Measurements from ENCODE around the gene HELQ. TPM values are rescaled to one million over a fixed set of nuclear protein-coding genes. Genes with fewer than 3 reads are reported as not detected.

The HELQ gene
- total and polyA plus RNA-seq, 9 of the 15 experiments (the other 6 are each of a cell fraction or from before 2014, with no cell fraction given) = 3.5 to 15.2 (median 11.9) TPM

DNA sequence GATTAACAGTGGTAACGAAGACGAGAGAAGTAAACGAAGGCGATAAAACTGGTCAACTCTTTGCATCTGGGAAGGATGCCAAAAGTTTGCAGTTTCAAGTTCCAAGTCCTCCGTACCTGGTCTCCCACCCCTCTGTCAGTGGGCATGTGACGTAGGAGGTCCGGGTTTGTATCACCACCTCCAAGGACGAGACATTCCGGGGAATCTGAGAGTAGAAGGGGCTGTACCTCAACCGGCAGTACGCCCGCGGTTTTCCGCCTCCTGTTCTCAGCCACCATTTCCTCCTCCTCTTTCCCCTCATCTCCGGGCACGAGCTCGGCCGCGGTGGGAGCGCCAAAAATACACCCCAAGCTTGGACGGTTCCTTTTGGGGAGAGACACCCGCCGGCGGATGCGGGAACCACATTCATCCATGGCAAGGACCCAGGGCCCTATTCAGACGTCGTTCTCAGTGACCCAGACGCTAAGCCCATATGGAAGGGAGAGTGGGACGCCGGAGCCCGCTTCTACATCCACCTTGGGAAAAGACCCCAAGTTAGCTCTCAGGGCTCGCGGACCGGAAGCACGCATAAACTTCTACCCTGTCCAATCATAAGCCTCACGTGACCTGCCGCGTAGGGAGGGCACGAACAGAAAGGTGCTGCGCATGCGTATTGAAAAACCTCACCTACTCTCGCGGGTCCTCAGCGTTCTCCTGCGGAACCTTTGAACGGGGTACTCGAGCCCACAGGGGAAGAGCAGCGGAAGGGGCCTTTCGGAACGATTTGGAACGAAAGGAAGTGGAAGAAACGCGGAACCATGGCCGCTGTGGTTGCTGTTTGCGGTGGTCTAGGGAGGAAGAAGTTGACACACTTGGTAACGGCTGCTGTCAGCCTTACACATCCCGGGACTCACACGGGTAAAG lies at the start of gene HELQ, which contains the start of gene MRPS18C (continued):
- TF ChIP-seq ARID3B (CRISPR knock-in tag; IDR thresholded peaks at IDR 0.05; ENCODE audit: borderline replicate concordance) = no peak
- no peak for TF ChIP-seq ZNF561 (CRISPR knock-in tag; conservative IDR thresholded peaks at IDR 0.05)
- peak; percentile 89 for TF ChIP-seq EP400 (IDR thresholded peaks at IDR 0.05)
- no peak for TF ChIP-seq BRF1 (IDR thresholded peaks at IDR 0.05; ENCODE audit: borderline replicate concordance, extremely low read depth, insufficient read length)
- peak; percentile 97 for TF ChIP-seq ZC3H11A (IDR thresholded peaks at IDR 0.05; ENCODE audit: low read depth, low read length)
- no peak for TF ChIP-seq MTA2 (IDR thresholded peaks at IDR 0.05; ENCODE audit: low read depth)
- TF ChIP-seq, protein P1, sequence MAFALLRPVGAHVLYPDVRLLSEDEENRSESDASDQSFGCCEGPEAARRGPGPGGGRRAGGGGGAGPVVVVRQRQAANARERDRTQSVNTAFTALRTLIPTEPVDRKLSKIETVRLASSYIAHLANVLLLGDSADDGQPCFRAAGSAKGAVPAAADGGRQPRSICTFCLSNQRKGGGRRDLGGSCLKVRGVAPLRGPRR (CRISPR knock-in tag; IDR thresholded peaks at IDR 0.05) = no peak
- TF ChIP-seq, protein P2, sequence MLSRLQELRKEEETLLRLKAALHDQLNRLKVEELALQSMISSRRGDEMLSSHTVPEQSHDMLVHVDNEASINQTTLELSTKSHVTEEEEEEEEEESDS (CRISPR knock-in tag; IDR thresholded peaks at IDR 0.05) = no peak
- no peak for TF ChIP-seq MECOM (CRISPR knock-in tag; IDR thresholded peaks at IDR 0.05)
- no peak for TF ChIP-seq ZMIZ1 (IDR thresholded peaks at IDR 0.05; ENCODE audit: low read depth in 2 of 2, low read length in 2 of 2)
- peak; percentile 57; the same call in 1 of the 2 replicates for TF ChIP-seq BACH1 (tag; IDR thresholded peaks at IDR 0.05)
- peak; percentile 90 for TF ChIP-seq HCFC1 (IDR thresholded peaks at IDR 0.05; ENCODE audit: low read depth, low read length)
- no peak for TF ChIP-seq RBM39 (optimal IDR thresholded peaks at IDR 0.05; ENCODE audit: low read depth, low read length)
- TF ChIP-seq, protein P3, sequence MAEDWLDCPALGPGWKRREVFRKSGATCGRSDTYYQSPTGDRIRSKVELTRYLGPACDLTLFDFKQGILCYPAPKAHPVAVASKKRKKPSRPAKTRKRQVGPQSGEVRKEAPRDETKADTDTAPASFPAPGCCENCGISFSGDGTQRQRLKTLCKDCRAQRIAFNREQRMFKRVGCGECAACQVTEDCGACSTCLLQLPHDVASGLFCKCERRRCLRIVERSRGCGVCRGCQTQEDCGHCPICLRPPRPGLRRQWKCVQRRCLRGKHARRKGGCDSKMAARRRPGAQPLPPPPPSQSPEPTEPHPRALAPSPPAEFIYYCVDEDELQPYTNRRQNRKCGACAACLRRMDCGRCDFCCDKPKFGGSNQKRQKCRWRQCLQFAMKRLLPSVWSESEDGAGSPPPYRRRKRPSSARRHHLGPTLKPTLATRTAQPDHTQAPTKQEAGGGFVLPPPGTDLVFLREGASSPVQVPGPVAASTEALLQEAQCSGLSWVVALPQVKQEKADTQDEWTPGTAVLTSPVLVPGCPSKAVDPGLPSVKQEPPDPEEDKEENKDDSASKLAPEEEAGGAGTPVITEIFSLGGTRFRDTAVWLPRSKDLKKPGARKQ (CRISPR knock-in tag; IDR thresholded peaks at IDR 0.05) = no peak
- TF ChIP-seq NFIC (IDR thresholded peaks at IDR 0.05) = peak; percentile 85
- no peak for TF ChIP-seq TCFL5 (CRISPR knock-in tag; conservative IDR thresholded peaks at IDR 0.05)
- TF ChIP-seq, protein P4, sequence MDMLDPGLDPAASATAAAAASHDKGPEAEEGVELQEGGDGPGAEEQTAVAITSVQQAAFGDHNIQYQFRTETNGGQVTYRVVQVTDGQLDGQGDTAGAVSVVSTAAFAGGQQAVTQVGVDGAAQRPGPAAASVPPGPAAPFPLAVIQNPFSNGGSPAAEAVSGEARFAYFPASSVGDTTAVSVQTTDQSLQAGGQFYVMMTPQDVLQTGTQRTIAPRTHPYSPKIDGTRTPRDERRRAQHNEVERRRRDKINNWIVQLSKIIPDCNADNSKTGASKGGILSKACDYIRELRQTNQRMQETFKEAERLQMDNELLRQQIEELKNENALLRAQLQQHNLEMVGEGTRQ (CRISPR knock-in tag; IDR thresholded peaks at IDR 0.05) = peak; percentile 100
- TF ChIP-seq PCBP1 (IDR thresholded peaks at IDR 0.05; ENCODE audit: low read depth, low read length, poor library complexity, severe bottlenecking) = no peak
- TF ChIP-seq ZNF239 (CRISPR knock-in tag; IDR thresholded peaks at IDR 0.05) = peak; percentile 22; the same call in 1 of the 2 replicates

Data from K562 (cell line).